Endodermal cell (in vitro differentiated cells): ENCODE results near the gene OPCML. TPM values are rescaled to one million over a fixed set of nuclear protein-coding genes. Genes with fewer than 3 reads are reported as not detected.
A peak's percentile ranks its signal among the peaks of the same experiment; 100 is the strongest.

Experiments used
- DNase-seq: peaks from one replicate; pipeline ENCODE4 v3.0.0-alpha.2; 2017
- H3K27ac ChIP-seq: 2 replicates; pipeline ENCODE4 v1.5.1; 2013; ENCODE audit warnings: mild to moderate bottlenecking, low read depth, low read length, moderate library complexity
- H3K27me3 ChIP-seq: 2 replicates; pipeline ENCODE4 v1.6.1; 2013; ENCODE audit warnings: mild to moderate bottlenecking, low read length, moderate library complexity; ENCODE audit not compliant: insufficient read depth, control insufficient read depth, poor library complexity, severe bottlenecking
- H3K36me3 ChIP-seq: 2 replicates; pipeline ENCODE4 v1.7.0; 2013; ENCODE audit warnings: mild to moderate bottlenecking, low read length, moderate library complexity; ENCODE audit not compliant: control insufficient read depth, insufficient read depth
- H3K4me1 ChIP-seq: one replicate; pipeline ENCODE4 v1.7.0; 2013; ENCODE audit warnings: low read length; ENCODE audit not compliant: control insufficient read depth, insufficient read depth
- H3K4me3 ChIP-seq: 2 replicates; pipeline ENCODE4 v1.5.1; 2013; ENCODE audit warnings: mild to moderate bottlenecking, low read length, moderate library complexity
- H3K9ac ChIP-seq: 2 replicates; pipeline ENCODE4 v1.6.1; 2013; ENCODE audit warnings: mild to moderate bottlenecking, low read length, moderate library complexity; ENCODE audit not compliant: poor library complexity, severe bottlenecking; ENCODE audit errors: extremely low read depth
- H3K9me3 ChIP-seq: 2 replicates; pipeline ENCODE4 v1.6.1; 2013; ENCODE audit warnings: mild to moderate bottlenecking, low read length, moderate library complexity; ENCODE audit not compliant: control insufficient read depth
- H3K27ac Mint-ChIP-seq: 2 replicates; pipeline ENCODE4 v1.8.0; 2020; ENCODE audit warnings: mixed read lengths
- H3K27me3 Mint-ChIP-seq: 2 replicates; pipeline ENCODE4 v1.8.0; 2021; ENCODE audit warnings: mild to moderate bottlenecking, mixed read lengths; ENCODE audit not compliant: insufficient read depth
- H3K36me3 Mint-ChIP-seq: 2 replicates; pipeline ENCODE4 v1.8.0; 2020; ENCODE audit warnings: low read depth, mixed read lengths
- H3K4me1 Mint-ChIP-seq: 2 replicates; pipeline ENCODE4 v1.8.0; 2020; ENCODE audit warnings: mixed read lengths
- H3K4me3 Mint-ChIP-seq: 2 replicates; pipeline ENCODE4 v1.8.0; 2020; ENCODE audit warnings: mild to moderate bottlenecking, moderate library complexity, mixed read lengths
- H3K9me3 Mint-ChIP-seq: 2 replicates; pipeline ENCODE4 v1.8.0; 2020; ENCODE audit warnings: mild to moderate bottlenecking, mixed read lengths
- CTCF ChIP-seq: fragments of 200-600 bp; sonication (generic); conservative IDR thresholded peaks from 2 replicates; pipeline ENCODE4 v1.5.0; 2021; ENCODE audit warnings: antibody characterized with exemption, mild to moderate bottlenecking
- WGBS, 2 experiments: methylation state at CpG; one replicate each; pipeline versions ENCODE4 v1.1.5 to v1.1.7; 2013; ENCODE audit warnings: missing lambda C conversion rate in 2 of 2, mixed read lengths in 1 of 2; ENCODE audit not compliant: insufficient coverage in 1 of 2, insufficient read length in 1 of 2; 5-methylcytosine and 5-hydroxymethylcytosine counted together
- total RNA-seq, 2 donors: library from RNA; stranded (reverse); fragmentation: NEBNext Ultra II Directional in 1 of 2; extraction: Animal tissue kit (Norgen Biotek cat#: 25700) in 1 of 2; gene quantifications; 2 replicates in 1 of 2; 3 replicates in 1 of 2; pipeline ENCODE4 v1.2.1, GENCODE V29; 2021

OPCML gene
- total RNA-seq, 2 donors from 2014 or later: 0.49 to 0.86 TPM

GRCh38 chr11:132911186-132911585 is 621.1 kb downstream of the OPCML start:
- no peaks in the 10 kb centered on the region for H3K36me3 Mint-ChIP-seq
- H3K4me3 Mint-ChIP-seq: no peak overlapping the region
- peaks cover 12% of the 10 kb centered on the region for H3K4me1 Mint-ChIP-seq
- H3K4me3 ChIP-seq: no peak overlapping the region
- no peaks in the 10 kb centered on the region for H3K4me1 ChIP-seq
- 84 to 88% methylated on average over 7 of the region's 7 CpGs for WGBS, 2 experiments
- DNase-seq: no peak
- H3K36me3 ChIP-seq: no peaks in the 10 kb centered on the region
- TF ChIP-seq CTCF: no peak
- no peaks in the 10 kb centered on the region for H3K27me3 Mint-ChIP-seq
- no peaks in the 10 kb centered on the region for H3K27me3 ChIP-seq
- no peak overlapping the region for H3K27ac ChIP-seq
- H3K9me3 ChIP-seq: no peaks in the 10 kb centered on the region
- H3K27ac Mint-ChIP-seq: no peak overlapping the region
- no peaks in the 10 kb centered on the region for H3K9me3 Mint-ChIP-seq
- no peak overlapping the region for H3K9ac ChIP-seq

- no peaks in the 10 kb centered on the region for H3K9me3 ChIP-seq
- Mint-ChIP-seq H3K27me3 (no peaks in the 10 kb centered on the region), H3K4me1 (peaks cover 12% of the 10 kb centered on the region), H3K4me3 (no peak overlapping the region), H3K27ac (no peak overlapping the region), H3K9me3 (no peaks in the 10 kb centered on the region), H3K36me3 (no peaks in the 10 kb centered on the region)
- no peak for TF ChIP-seq CTCF
- H3K36me3 ChIP-seq: no peaks in the 10 kb centered on the region
- peak; percentile 55 for DNase-seq
- no peak overlapping the region for H3K9ac ChIP-seq
- 85 to 86% methylated on average over 8 to 18 of the region's 18 CpGs for WGBS, 2 experiments
- no peaks in the 10 kb centered on the region for H3K27me3 ChIP-seq
- no peaks in the 10 kb centered on the region for H3K4me1 ChIP-seq
- H3K27ac ChIP-seq: no peak overlapping the region
- H3K4me3 ChIP-seq: no peak overlapping the region
These were observed 622.1 kb downstream of the OPCML start for GRCh38 chr11:132910011-132910760.

- Histone ChIP-seq H3K27ac (no peak overlapping the region), H3K36me3 (no peaks in the 10 kb centered on the region), H3K9me3 (no peaks in the 10 kb centered on the region), H3K27me3 (no peaks in the 10 kb centered on the region), H3K9ac (no peak overlapping the region), H3K4me3 (no peak overlapping the region), H3K4me1 (no peaks in the 10 kb centered on the region)
- DNase-seq: no peak
- H3K36me3 Mint-ChIP-seq: no peaks in the 10 kb centered on the region
- H3K4me3 Mint-ChIP-seq: no peak overlapping the region
- H3K27me3 Mint-ChIP-seq: no peaks in the 10 kb centered on the region
- TF ChIP-seq CTCF: no peak
- H3K27ac Mint-ChIP-seq: no peak overlapping the region
- peaks cover 18% of the 10 kb centered on the region for H3K4me1 Mint-ChIP-seq
- WGBS, 2 experiments: 93 to 95% methylated on average over 3 to 8 of the region's 8 CpGs
- no peaks in the 10 kb centered on the region for H3K9me3 Mint-ChIP-seq
These were observed 623.2 kb downstream of the OPCML start for GRCh38 chr11:132909021-132909606.
